HG02763 (cell line): ENCODE measurements around the gene FGF12.

Source experiments
- ATAC-seq: cut with Tn5 transposase; IDR thresholded peaks from one replicate; pipeline ENCODE4 v1.9.1; 2021; ENCODE audit warnings: mild to moderate bottlenecking, moderate library complexity; ENCODE audit not compliant: unreplicated experiment

Gene FGF12

DNA sequence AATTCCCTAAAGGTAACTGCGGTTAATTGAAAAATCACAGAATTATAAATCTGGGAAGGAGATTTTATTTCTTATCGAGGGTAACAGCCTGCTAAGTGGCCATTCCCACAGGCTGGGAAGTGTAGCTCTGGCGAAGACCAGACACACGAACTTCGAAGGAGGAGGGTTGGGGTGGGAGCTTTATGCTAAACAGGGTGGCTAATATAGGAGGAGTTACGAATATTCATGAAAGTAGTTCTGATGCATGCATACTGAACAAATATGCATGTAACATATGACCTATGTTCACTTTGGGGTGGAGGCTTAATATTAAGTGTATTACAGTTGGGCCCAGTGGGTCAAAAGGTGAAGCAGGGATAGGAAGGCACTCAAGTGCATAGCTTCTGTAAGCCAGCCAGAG lies 221.6 kb downstream of the FGF12 start:
- ATAC-seq = no peak

DNA sequence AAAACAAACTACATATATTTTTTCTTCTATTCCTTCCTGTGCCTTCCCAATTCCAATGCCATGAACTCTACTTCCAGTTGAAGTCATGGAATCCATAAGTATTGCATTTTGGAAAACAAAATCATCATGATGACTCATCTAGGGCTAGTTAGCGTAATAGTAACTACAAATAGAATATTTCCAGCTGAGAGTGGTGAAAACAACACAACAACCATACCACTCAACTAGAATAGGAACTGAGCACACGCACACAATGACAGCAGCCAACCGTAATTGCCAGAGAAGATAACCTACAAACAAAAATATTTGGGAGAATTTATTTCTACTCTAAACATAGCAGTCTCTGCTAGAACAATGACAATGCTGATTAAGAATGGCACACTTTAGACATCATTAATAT lies 225.9 kb downstream of the FGF12 start:
- no peak for ATAC-seq

DNA sequence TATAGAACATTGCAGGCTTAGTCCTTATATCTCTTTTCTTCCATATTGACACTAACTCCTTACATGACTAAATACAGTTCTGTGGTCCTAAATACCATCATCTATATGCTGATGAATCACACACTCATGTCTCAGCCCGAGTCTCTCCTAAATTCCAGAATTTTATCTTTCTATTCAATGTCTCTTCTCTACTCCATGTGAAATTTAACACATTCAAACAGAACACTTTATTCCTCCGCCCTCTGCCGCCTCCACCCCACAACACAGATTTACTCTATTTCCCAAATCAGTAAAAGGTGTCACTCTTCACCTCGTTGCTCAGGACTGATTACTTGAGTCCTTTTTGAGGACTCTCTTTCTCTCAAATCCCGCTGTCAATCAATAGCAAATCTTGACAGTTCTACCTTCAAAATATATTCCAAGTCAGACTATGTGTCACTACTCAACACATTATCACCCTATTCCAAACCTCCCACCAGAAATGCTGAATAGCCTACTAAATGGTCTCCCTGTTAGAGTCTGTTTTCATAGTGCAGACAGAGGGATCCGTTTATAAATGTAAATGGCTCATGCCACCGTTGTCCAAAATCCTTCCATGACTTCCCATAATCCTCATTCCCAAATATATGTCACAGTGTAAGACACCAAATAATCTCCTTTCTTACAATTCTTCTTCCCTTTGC lies 230.3 kb downstream of the FGF12 start:
- ATAC-seq = no peak

DNA sequence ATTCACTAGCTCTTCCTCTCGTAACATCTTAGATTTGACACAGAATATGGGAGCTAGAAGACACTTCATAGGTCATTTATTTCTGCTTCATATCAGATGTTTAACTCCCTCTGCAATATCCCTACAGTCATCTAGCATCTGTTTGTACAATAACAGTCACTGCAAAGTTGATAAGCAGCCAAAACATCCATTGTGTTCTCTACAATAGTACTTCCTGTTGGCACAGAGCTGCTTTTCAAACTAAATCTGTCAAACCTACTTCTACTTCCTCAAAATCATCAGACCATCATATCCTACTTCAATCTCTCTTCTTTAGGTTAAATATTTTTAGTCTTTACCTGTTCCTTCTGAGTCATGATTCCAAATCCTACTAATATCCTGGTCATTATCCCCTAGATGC lies 233.2 kb downstream of the FGF12 start:
- ATAC-seq = peak; percentile 61

DNA sequence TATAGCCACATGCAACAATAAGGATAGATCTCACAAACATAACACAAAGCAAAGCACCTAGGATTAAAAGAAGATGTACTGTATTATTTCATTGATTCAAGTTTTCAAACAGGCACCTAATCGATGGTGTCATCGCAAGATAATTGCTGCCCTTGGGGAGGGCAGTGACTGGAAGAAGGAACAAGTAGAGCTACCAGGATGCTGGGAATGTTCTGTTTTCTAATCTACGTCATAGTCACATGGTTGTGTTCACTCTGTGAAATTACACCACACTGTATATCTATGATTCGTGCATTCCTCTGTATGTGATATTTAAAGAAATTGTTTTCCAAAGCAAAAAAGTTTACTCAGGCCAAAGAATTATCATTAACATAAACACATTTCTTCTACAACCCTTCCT lies 236.6 kb downstream of the FGF12 start:
- ATAC-seq = no peak

DNA sequence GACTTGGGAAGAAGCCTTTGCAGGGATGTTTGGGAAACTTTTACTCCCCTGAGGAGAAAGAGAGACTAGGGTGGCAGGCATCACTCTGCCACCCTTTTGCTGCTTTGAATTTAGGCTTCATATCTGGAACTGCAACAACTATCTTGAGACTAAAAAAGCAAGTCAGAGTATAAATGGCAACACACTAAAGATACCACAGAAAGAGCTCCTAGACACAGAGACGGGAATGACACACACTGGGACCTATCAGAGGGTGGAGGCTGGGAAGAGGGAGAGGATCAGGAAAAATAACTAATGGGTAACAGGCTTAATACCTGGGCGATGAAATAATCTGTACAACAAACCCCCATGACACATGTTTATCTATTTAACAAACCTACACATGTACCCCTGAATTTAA lies 237.8 kb downstream of the FGF12 start:
- ATAC-seq = no peak

DNA sequence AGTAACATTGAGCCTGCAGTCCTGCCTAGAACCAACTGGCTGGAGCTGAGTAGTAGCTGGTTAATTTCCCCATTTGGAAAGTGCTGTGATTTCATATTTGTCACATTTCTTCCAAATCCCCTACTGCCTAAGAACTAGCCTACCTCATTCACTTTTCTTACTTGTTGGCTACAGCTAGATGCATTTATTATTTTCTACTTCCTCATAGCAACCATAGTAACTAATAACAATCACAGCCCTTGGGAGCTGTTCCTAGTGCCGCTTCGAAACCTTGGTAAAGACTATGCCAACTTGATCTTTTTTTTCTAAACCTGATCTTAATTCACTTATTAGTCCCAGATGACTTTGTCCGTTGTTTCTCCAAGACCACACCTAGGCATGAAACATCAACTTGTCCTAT lies 240.3 kb downstream of the FGF12 start:
- ATAC-seq = no peak

DNA sequence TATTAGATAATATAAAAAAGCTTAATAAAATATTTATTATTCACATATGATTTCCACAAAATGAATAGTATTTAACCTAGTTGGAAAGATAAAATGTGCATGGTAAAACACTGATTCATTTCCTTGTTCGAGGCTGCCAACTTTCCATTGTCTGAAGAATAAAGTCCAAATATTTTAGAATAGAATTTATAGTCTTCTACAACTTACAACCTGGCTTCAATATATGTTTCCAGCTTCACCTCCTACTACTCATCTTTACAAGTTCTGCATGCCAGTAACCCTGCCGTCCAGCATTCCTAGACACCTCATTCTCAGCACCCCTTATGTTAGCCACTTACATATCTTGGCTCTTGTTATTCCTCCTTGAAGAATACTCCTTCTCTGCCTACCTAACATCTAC lies 244.5 kb downstream of the FGF12 start:
- ATAC-seq = no peak

DNA sequence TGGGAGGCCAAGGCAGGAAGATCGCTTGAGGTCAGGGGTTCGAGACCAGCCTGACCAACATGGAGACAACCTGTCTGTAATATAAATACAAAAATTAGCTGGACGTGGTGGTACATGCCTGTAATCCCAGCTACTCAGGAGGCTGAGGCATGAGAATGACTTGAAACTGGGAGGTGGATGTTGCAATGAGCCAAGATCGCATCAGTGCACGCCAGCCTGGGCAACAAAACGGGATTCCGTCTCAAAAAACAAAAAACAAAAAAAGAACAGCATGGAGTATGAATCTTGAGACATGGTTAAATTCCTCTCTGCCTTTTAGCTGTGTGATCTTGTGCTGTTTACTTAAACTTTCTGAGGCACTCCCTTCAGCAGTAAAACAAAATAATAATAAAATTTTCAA lies 244.9 kb downstream of the FGF12 start:
- no peak for ATAC-seq

DNA sequence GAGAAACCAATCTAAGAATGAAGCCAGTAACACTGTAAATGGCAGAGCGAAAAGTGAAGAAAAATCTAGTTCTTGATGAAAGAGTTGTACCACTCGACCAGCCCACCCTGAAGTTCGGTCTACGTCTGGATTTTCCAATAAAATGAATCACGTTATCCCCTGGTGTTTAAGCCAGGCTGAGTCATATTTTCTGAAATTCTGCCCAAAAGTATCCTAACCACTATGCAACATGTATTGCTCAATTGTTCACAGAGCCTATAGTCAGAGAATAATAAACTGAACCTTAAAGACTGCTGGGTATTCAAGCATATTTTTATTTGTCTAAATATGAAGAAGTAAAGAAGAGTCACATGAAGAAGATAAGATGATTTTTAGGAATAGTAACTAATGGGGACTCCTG lies 245.7 kb downstream of the FGF12 start:
- no peak for ATAC-seq

DNA sequence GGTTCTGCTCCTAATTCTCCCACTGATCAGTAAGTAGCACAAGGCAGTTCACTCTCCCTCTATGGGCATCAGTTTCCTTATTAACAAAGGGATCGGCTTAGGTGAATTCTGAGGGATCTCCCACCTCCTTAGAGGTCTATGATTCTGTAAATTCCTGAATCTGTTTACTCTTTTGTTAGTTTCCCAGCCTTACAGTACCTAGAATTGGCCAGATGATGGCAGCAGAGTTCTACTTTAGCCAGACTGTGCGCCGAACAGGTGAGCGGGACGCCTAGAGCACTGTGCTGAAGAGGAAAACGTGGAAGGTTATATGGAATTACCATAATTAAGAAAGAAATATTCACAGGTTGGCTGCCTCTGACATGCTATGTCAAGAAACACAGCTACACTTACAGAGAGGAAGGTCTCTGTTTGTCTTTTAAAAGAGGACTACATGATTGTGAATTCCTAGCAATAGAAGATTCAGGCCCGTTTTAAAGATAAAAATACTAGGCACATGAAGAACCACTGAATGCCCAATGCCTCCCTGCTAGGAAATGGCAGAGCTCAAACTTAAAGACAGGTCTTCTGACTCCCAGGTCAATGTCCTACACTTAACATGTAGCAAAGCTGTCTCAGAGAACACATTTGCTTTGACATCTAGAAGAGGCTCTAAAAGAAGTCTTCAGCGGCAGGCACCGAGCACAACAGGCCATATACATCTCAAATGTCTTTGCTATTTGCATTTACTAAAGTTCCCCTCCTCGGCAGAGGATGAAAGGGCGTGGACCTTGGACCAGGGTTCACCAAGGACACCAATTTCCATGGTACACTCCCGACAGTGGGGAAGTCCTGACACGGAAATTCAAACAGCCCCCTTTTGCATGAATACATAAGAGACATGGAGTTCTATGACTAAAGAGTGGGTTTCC lies 259.9 kb downstream of the FGF12 start:
- peak; percentile 88 for ATAC-seq

DNA sequence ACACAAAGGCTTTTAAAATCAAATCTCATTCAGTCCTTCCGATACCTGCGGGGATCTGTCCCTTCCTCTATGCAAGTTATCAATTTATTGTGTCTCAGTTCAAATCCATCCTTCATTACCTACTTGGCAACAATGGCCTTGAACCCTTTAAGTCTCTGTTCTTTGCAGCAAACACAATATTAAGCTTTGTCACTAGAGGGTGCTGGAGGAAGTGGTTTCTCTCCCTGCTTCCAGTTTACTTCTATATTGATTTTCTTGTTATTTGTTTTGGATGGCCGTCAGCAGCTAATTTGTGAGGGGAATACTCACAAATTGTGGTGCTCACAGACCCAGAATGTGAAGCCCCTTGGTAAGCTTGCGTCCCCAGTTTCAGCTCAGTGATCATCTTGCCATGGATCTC lies 278.3 kb downstream of the FGF12 start:
- no peak for ATAC-seq

DNA sequence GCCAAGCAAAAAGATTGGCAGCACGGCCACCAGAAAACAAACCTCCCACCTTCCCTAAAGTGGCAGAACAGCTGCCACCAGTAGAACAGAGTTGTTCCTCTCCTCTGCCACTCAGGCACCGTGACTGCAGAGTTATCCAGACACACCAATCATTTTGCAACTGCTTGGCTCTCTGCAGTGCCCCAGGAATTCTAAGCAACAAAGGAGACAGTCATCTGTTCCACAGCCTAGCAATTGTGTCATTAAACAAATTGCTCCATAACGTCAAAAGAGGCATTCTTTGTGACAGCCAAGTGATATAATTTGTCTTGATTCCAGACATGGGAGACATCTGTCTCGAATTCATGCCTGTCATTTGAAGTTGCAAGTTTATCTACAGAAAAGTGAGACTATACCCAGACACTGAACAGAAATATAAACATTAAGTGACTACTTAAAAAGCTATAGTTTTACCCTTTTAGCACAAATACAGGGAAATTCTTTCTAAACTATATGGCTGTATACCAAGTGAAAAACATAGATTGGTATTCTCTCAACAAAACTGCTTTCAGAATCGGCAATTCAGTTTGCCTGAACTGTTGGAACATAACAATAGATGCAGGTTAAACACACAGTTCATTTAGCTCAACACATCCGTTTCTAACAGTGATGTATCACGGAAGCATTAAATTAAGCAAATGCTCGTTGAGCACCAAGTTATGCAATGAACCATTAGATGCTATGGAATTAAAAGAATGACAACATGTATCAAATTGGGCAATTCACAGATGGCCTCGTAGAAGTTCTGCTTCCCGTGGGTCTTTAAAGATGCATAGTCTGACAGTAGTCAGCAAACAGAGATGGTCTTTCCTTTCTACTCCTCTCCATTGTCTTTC lies 281.3 kb downstream of the FGF12 start:
- no peak for ATAC-seq

DNA sequence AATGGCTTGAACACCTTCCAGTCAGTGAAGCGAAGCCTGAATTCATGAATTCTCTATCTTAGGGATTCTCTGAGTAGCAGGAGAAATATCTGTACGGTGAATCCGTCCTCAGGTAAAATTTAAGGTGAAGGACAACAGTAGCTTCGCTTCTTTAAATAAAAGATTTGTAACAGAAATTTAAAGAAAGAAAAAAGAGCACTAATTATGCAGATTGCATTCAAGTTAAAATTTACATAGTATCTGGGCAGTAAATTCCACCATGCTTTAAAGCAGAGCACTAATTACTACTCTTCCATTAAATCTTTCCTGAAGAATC lies 282.6 kb downstream of the FGF12 start:
- no peak for ATAC-seq

DNA sequence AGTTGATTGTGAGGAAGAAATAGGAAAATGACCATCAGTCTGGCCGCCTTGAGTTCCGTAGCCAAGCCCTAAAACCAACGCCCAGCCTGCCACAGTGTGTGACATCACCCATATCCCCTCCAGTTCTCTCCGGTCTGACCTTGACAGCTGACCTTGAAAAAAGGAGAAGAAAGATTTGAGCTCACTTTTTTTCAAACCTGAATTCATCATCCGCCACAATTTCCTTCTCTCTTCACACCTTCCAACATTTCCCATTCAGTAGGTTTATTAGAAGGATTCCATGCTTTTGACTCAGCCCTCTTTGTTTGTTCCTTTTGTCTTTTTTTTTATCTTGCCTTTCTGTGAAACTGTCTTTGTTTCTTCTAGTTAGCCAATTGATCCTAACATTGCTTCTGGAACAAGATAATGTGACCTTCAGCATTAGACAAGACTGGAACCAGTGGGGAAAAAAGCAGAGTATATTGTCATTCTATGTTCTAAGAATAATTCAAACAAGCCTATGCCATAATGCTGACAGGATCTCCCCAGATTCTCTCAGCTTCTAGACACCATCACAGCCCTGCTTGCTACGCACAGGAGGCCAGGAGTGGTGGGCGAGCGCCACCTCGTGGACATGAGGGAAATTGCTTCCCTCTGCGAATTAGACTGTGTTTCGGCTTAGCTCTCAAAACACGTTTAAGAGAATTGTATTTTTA lies 283.1 kb downstream of the FGF12 start:
- ATAC-seq = peak; percentile 86

DNA sequence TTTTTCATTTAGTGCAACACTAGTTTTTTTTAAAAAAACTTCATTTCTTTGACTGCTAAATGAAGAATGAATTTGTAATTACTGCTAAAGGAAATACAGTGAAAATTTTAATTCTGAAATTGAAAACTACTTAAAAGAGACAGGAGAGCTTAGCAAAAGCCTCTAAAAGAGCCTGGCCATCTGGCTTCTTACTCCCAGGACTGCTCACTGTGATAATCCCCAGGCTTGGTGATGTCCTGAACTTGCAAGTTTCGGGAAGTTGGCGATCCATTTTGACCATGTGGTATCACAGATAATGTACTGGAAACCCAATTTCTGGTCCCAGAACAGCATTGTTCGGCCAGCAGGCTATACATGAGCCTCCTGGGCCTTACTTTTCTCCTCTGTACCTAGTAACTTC lies 292.1 kb downstream of the FGF12 start:
- ATAC-seq = no peak

DNA sequence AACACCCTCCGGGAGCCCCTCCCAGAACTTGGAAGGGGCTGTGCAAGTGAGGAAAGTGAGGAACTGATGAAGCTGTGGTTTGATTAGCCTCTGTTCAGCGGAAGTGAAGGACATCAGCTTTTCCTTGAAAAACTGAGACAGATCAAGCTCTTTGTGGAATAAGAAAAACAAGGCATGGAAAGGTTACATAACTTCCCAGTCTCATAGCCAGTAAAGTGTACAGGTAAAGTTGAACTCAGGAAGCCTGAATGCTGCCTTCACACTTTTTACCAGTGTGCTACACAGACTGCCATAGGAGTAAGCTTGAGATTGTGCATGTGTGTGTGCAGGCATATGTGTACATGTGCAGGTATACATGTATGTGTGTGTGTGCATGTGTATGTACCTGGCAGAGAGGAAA lies 293.2 kb downstream of the FGF12 start:
- no peak for ATAC-seq

DNA sequence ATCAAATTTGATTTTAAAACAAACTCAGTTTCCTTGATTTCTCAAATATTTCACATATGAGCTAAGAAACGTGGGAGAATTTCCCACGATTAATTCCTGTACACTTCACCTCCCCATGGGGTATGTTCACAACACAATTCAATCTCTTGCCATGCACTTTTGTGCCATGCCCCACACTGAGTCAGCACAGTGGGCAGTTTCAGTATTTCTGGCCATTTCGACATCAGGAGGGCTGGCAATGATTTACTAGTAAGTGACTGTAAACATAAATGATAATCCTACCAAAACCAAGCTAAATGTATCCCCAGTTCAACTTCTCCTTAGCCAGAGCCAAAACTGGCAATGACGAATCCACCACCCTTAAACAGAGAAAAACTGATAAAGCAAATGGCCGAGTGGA lies 293.6 kb downstream of the FGF12 start:
- no peak for ATAC-seq

DNA sequence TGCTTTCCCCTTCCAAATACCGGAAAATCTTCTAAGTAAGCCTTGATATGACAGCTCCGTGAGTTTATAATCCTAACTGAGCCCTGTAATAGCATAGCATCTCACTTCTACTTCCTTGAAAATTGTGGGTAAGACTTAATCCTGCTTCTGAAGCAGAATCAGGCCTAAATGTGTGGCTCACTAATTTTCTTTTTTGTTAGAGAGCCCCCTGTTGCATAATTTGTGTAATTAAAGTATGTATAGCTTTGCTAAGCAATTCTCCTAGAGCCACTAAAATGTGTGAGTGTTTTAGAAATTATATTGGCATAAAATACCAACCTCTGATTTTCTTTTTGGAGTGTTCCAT lies 304.4 kb downstream of the FGF12 start:
- ATAC-seq = no peak

DNA sequence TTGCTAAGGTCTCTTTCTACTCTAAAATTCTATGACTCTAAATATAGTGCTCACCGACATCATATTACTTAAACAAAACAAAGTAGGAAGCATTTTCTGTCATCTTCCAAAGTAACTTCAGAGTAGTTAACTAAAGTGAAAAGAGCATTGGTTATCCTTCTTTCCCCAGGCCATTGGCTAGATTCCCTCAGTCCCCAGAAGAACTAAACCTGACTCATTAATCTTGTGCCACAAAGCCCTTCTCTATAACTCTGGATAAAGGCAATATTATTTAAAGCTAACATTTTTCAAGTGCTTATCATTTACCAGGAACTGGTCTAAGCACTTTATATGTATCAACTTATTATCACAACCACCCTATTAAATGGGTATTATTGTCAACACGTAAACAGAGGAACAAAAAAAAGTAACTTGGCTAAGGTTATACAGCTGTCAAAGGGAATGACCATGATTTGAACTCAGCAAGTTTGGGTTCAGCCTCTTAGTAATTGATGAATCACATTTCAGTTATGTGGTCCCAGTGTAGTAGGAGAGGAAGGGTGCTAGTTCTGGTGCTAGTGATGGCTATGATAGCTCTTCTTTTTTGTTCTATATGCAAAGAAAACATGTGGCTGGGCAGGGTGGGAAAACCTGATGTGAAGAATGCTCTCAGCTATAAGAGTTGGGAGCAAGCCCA lies 304.9 kb downstream of the FGF12 start:
- ATAC-seq = no peak

DNA sequence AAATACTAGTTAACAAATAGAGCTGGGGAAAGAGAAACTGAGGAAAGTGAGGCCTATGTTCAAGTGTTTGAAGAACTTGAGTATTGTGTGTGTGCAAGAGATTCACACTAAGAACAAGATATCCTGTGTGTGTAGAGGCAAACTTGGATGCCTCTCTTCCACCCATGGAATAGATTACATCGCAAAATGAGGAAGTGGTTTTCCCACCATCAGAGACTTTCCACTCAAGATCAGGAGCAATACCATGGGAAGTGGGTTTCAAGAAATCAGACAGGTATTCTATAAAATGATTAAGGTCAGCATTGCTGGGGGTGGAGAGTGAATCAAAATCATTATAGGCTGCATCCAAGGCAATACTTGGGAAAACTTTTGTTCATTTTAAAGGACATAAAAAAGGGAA lies 308.0 kb downstream of the FGF12 start:
- ATAC-seq = no peak
